Measurements from ENCODE around the gene VAMP4.

- TF ChIP-seq CTCF (IDR thresholded peaks at IDR 0.05; ENCODE audit: extremely low read depth in 1 of 2, insufficient read depth in 1 of 2, low read depth in 1 of 2, low read length in 2 of 2) (no peak), POLR2A (IDR thresholded peaks at IDR 0.05; ENCODE audit: low read depth, low read length) (no peak)
Observed at GRCh38 chr1:171712341-171712740, 29.5 kb downstream of the VAMP4 start.
